GF-D8 (cell line): ENCODE results near the gene CHML.

Source experiments
- DNase-seq: peaks from one replicate; lab custom pipeline; 2025; lab: John Stamatoyannopoulos, UW

Gene CHML

DNA sequence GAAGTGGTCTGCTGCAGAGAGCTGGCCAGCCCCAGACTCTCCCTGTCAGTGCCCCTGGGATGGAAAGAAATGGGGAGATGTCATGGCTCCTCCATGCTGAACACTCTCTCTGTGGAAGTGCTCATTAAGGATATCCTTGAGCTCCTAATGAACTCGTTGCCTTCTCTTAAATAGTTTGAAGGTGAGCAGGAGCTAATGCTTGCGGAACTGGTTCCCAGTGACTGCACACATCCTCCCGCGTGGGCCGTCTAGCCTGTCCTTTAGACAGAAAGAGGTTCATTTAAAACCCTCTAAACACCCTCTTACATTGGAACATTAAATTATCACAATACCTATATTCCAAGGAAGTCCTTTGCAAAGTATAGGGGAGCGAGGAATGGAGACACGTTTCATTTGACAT lies 6.0 kb upstream of the CHML start:
- no peak for DNase-seq

GRCh38 chr1:241645199-241645598 lies 5.0 kb upstream of the CHML start:
- no peak for DNase-seq

GRCh38 chr1:241644259-241644658 lies 4.1 kb upstream of the CHML start:
- DNase-seq, result no peak

GRCh38 chr1:241642593-241642944 lies 2.4 kb upstream of the CHML start:
- DNase-seq, result no peak

DNA sequence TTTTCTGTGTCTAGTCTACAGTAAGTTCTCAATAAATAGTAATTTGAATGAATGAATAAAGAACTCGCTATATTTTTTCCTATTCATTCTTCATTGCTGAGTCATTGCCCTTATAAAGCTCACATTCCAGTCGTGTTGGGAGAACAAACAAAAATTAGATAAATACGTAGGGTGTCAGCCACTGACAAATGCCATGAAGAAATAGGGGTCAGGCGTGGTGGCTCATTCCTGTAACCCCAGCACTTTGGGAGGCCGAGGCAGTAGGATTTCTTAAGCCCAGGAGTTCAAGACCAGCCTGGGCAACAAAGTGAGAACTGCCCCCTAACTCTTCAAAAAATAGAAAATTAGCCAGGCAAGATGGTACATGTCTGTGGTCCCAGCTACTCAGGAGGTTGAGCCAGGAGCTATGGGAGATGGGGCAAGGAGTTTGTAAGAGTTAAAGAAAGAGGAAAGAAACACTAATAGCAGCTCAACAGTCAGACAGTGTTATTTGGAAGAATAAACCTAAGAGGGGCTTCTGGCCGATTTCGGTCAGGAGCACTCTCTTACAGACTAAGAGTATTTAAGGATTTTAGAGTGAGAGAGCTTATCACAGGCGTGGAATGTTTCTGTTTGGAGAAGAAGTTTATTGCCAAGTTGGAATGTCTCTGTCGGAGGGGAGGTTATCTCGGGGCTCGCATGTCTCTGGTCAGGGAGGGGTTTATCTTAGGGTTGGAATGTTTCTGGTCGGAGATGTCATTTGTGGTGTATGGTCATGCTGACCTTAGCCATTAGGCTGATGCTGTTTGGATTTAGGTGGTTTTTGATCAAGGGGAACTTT lies 1.8 kb upstream of the CHML start:
- DNase-seq, result no peak

GRCh38 chr1:241640867-241641622 lies 876 bp upstream of the CHML start:
- DNase-seq, result no peak

- no peak for DNase-seq
Measured at GRCh38 chr1:241639623-241640148, 483 bp downstream of the CHML start.

DNA sequence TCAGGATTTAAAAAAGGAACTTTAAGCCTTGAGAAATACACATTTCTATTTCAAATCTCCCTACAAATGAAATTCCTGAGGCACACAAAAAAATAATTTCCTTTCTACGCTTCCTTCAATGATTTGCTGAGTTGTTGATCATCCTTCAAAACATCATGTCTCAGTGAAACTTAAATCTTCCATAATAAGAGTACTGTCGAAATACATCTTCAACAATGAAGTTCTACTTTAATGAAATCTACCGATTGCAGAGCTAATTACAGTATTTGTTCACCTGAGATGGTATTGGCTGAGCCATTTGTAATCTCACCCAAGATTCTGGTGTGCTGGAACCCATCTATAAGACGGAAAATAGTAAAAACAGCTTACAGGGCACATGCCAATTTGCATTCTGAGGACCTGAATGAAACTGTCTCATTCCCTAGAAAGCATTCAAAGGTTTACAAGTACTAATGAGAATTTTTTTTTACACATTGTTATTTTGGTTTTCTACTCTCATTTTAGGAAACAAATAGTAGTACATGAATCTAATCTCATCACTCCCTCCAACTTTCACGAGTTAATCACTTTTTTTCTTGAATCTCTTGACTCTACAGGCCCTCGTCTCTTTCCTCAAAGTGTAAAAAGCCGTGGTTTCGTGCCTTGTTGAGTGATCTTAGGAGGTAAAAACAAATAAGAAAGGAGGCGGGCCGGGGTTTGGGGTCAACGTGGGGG lies 1.1 kb downstream of the CHML start:
- DNase-seq, result no peak

- DNase-seq, result no peak
Measured at GRCh38 chr1:241638099-241638682, 2.0 kb downstream of the CHML start.

DNA sequence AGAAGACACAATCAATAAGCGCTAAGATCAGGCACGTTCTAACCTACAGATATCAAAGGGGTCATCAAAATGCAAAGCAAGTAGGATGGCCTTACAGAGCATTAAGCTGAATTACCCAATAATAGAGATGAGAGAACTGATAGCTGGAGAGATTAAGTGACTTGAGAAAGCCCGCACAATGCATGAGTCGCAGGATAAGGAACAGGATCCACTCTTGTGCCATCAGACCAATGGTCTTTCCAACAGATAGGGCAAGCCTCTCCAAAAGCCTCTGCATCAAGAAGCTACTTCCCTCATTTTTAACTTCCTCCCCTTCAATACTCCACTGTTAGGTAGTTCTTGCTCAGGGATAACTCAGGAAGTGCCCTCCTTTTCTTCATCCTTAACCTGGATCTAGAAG lies 2.6 kb downstream of the CHML start:
- DNase-seq, result peak; percentile 19

DNA sequence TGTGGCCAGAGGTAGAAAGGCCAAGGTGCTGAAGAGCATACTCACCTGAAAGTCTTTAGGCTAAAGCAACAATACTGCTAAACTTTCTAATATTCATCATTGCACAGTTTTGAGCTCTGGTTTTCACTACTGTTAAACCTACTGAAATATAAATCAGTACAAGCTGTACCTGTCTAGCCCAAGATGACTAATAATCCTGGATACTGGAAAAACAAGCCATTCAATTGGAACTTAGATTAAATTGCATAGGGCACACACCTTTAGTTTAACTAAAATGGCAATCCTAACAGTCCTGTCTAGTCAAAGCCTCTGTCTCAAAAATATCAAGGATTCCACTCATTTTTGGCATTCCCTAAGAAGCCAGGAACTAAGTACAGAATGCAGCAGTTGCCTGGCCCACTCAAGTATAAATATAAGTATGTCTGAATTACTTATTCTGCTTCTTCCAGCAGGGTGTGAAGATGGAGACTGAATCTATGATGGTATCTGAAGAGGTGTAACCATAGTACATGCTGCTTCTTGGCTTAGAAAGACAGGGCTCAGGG lies 3.1 kb downstream of the CHML start:
- DNase-seq, result no peak

GRCh38 chr1:241636291-241636690 lies 3.9 kb downstream of the CHML start:
- no peak for DNase-seq

- no peak for DNase-seq
Measured at GRCh38 chr1:241635556-241636152, 4.5 kb downstream of the CHML start.

GRCh38 chr1:241632987-241633386 lies 7.2 kb downstream of the CHML start:
- no peak for DNase-seq

GRCh38 chr1:241631674-241632073 lies 8.5 kb downstream of the CHML start:
- no peak for DNase-seq

- DNase-seq, result no peak
Measured at GRCh38 chr1:241630899-241631298, 9.3 kb downstream of the CHML start.

DNA sequence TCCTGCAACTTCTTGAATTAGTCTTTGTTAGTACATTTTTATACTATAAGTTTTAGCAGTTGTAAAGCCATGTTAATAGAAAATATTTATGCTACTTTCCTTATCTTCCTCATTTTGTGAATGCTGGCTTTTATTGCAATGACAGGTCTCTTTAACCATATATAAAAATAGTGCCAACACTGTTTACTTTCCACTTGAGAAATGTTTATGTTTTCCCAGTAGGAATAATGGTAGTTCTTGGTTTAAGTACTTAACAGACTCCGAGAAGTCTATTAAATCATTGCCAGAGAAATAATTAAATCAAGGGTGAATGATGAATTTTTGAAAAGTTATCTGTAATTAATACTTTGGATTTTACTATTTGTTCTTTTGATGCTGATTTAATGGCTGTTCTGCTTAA lies 9.7 kb downstream of the CHML start:
- no peak for DNase-seq

DNA sequence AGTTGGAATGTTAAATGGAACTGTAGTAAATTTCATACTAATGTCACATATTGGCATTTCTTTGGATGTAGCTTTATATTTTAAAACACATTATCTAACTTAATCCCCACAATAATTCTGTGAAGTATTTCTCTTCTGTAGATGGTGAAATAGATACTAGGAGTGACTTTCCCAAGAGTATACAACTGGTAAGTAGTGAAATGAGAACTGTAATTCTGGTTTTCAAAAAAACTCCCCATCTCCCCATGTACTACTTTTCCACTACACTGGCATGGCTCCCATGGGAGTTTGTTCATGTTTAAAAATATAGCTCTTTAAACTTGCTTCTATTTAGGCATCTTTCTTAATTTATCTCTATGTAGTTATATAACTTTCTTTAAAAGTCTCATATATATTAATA lies 10.2 kb downstream of the CHML start:
- no peak for DNase-seq

DNA sequence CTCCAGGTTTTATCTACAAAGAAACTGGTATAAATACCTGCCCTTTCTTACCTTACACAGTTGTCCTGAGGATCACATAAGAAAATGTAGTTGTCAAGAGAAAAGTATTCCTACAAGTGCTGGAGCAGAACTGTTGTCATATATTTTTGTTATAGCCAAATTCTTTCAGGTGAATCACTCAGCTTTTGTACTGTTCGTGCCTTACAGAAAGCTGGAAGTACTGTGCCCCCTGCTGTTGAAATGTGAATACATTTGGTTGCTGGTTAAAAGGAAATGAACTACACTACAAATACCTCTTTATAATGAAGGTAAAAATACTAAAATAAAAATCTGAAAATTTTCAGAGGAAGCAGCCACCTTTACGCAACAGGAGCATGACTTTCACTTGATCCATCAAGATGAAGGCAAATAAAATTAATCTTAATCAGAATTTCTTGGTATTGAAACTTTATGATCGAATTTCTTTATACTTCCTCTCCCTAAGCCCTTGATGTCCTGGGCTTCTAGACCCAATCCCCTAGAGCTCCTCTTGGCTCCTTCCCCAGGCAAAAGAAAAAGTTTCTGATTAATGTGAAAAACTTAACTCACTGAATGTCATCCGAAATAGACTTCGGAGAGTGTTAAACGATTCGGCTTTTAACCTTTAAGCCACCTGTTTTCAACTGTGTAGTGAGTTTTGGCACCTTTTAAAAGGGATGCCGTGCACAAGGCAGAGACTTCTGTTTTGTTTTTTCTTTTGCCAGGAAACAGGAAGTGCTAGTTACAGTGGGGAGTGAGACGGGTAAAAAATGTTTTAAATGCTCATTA lies 12.5 kb downstream of the CHML start:
- no peak for DNase-seq

DNA sequence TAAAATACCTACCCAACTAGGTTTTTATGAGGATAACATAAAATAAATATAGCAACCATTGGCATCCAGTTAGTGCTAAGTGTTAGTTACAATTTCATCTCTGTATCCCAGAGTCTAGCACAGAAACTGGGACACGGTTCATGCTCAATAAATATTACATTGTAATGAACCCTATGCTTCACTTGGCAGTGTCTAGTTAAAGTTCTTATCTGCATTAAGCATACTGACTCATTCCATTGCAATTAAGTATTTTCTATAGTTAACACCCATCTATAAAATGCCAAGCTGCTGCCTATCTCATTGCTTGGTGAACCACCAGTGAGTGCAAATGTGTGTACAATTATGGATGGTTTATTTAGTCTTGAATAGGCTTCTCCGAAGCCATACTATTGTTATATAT lies 15.2 kb downstream of the CHML start:
- no peak for DNase-seq

GRCh38 chr1:241622669-241623068 lies 17.5 kb downstream of the CHML start:
- no peak for DNase-seq
